Uterus (tissue), 4 donors: ENCODE measurements around the gene WASHC4. TPM values are rescaled to one million over a fixed set of nuclear protein-coding genes. Genes with fewer than 3 reads are reported as not detected.

Experiments
- DNase-seq, 2 donors: peaks; one replicate each; pipeline ENCODE4 v3.0.0-alpha.2; 2019 to 2020
- H3K27ac ChIP-seq, 2 donors: fragments of 200-600 bp; sonication (generic); 1 replicate in 1 of 2; 2 replicates in 1 of 2; pipeline ENCODE4 v1.5.1; 2016 to 2018
- H3K27me3 ChIP-seq, 2 donors: fragments of 200-600 bp; sonication (generic); one replicate each; pipeline ENCODE4 v1.5.1; 2018 to 2019; ENCODE audit warnings: control low read depth in 1 of 2
- H3K36me3 ChIP-seq, 2 donors: fragments of 200-600 bp; sonication (generic); one replicate each; pipeline ENCODE4 v1.5.1; 2019; ENCODE audit warnings: control low read depth in 1 of 2
- H3K4me1 ChIP-seq, 2 donors: fragments of 200-600 bp; sonication (generic); one replicate each; pipeline ENCODE4 v1.5.1; 2018 to 2019; ENCODE audit warnings: control low read depth in 1 of 2
- H3K4me3 ChIP-seq, 2 donors: fragments of 200-600 bp; sonication (generic); 1 replicate in 1 of 2; 2 replicates in 1 of 2; pipeline ENCODE4 v1.5.1; 2018 to 2019; ENCODE audit warnings: mild to moderate bottlenecking in 1 of 2
- H3K9me3 ChIP-seq, 2 donors: fragments of 200-600 bp; sonication (generic); one replicate each; pipeline ENCODE4 v1.5.1; 2019; ENCODE audit warnings: control low read depth in 1 of 2
- CTCF ChIP-seq, 4 experiments: fragments of 200-600 bp in 2 of 4; fragments of 450-650 bp in 2 of 4; sonication (generic) in 2 of 4; IDR thresholded peaks; one replicate each; pipeline ENCODE4 v1.5.1; 2016 to 2019; ENCODE audit warnings: antibody characterized with exemption in 4 of 4, mild to moderate bottlenecking in 2 of 4, moderate library complexity in 1 of 4
- POLR2A ChIP-seq, 2 donors: fragments of 450-650 bp; IDR thresholded peaks; one replicate each; pipeline ENCODE4 v1.6.1; 2016; ENCODE audit warnings: antibody characterized with exemption in 2 of 2, mild to moderate bottlenecking in 1 of 2, moderate library complexity in 1 of 2
- intact Hi-C: fragments of 100-400 bp; cut with DNase I; formaldehyde crosslinking; loops from one replicate; pipeline ENCODE4 v1.15.1; 2023; ENCODE audit warnings: low total_unique reads
- total RNA-seq, 4 donors: library from RNA; depleted of rRNA in 3 of 4; stranded (reverse); fragments of >200 nt in 3 of 4; gene quantifications; one replicate each; pipeline versions ENCODE4 v1.1.0 to v1.2.4, GENCODE V29; 2014 to 2023
- donor health status: DM: yes; HTN: yes; CAD: no.

The WASHC4 gene
- total RNA-seq: 100 to 1,000 TPM in 1 of 4 donors, 10 to 100 TPM in 3; 44.1 to 162 (median 59.9) TPM

GRCh38 chr12:105107494-105108371, at the start of gene WASHC4:
TSS of gene WASHC4 (plus strand) at chr12:105107731. CDS start at chr12:105107801, 70 bp downstream.
- Histone ChIP-seq H3K36me3 (no peaks in the 10 kb centered on the region), H3K27ac (peak within 1 kb of the TSS; percentile 92), H3K4me1 (no peaks in the 10 kb centered on the region), H3K9me3 (no peaks in the 10 kb centered on the region), H3K27me3 (no peaks in the 10 kb centered on the region), H3K4me3 (peak within 1 kb of the TSS; percentile 63 to 77)
- peak; percentile 89 to 93 for DNase-seq
- no peak for TF ChIP-seq CTCF (IDR thresholded peaks at IDR 0.05)
- TF ChIP-seq POLR2A (IDR thresholded peaks at IDR 0.05): peak; percentile 95 to 98
- intact Hi-C loops: no loop called here

- intact Hi-C loops: no loop called here
- no peak overlapping the region for H3K4me3 ChIP-seq
- H3K27me3 ChIP-seq: no peaks in the 10 kb centered on the region
- TF ChIP-seq CTCF (IDR thresholded peaks at IDR 0.05): no peak
- no peak for TF ChIP-seq POLR2A (IDR thresholded peaks at IDR 0.05)
- H3K27ac ChIP-seq: no peak overlapping the region
- H3K9me3 ChIP-seq: no peaks in the 10 kb centered on the region
- H3K4me1 ChIP-seq: no peaks in the 10 kb centered on the region
- H3K36me3 ChIP-seq: no peaks in the 10 kb centered on the region
- DNase-seq: no peak
Measured at GRCh38 chr12:105060715-105061378, 46.7 kb upstream of the WASHC4 start.

GRCh38 chr12:105064564-105065178, 42.9 kb upstream of the WASHC4 start:
- DNase-seq: no peak
- Histone ChIP-seq H3K36me3 (no peaks in the 10 kb centered on the region), H3K9me3 (no peaks in the 10 kb centered on the region), H3K27ac (no peak overlapping the region), H3K27me3 (no peaks in the 10 kb centered on the region), H3K4me3 (no peak overlapping the region), H3K4me1 (no peaks in the 10 kb centered on the region)
- TF ChIP-seq CTCF (IDR thresholded peaks at IDR 0.05) (no peak), POLR2A (IDR thresholded peaks at IDR 0.05) (no peak)
- intact Hi-C loops: no loop called here

- Histone ChIP-seq H3K27me3 (no peaks in the 10 kb centered on the region), H3K36me3 (no peaks in the 10 kb centered on the region), H3K4me3 (no peak overlapping the region), H3K4me1 (no peaks in the 10 kb centered on the region), H3K9me3 (no peaks in the 10 kb centered on the region), H3K27ac (no peak overlapping the region)
- TF ChIP-seq CTCF (IDR thresholded peaks at IDR 0.05): no peak
- no peak for TF ChIP-seq POLR2A (IDR thresholded peaks at IDR 0.05)
- intact Hi-C loops: no loop called here
- DNase-seq: no peak
Measured at GRCh38 chr12:105067511-105068031, 40.0 kb upstream of the WASHC4 start.
